Subcutaneous abdominal adipose tissue (tissue), 5 donors: ENCODE measurements around the gene CD1E.
"Not testable (repeated sequence)": the region's sequence is repeated elsewhere in the genome, so short reads cannot be mapped to it uniquely, and the experiment has no call there.

Source experiments
- H3K27ac ChIP-seq: one replicate; pipeline ENCODE4 v1.7.0; 2013; ENCODE audit warnings: low read depth, mild to moderate bottlenecking, inconsistent platforms, low read length, moderate library complexity
- H3K27me3 ChIP-seq, 5 donors: one replicate each; pipeline ENCODE4 v1.7.0; 2013; ENCODE audit warnings: low read length in 5 of 5, inconsistent platforms in 1 of 5; ENCODE audit not compliant: control insufficient read depth in 5 of 5, insufficient read depth in 4 of 5
- H3K36me3 ChIP-seq, 5 donors: one replicate each; pipeline ENCODE4 v1.7.0; 2013; ENCODE audit warnings: low read length in 5 of 5; ENCODE audit not compliant: control insufficient read depth in 5 of 5, insufficient read depth in 5 of 5
- H3K4me1 ChIP-seq, 5 donors: one replicate each; pipeline ENCODE4 v1.7.0; 2013; ENCODE audit warnings: low read length in 5 of 5, mild to moderate bottlenecking in 3 of 5, moderate library complexity in 1 of 5; ENCODE audit not compliant: control insufficient read depth in 5 of 5, insufficient read depth in 5 of 5
- H3K4me3 ChIP-seq, 5 donors: one replicate each; pipeline ENCODE4 v1.7.0; 2013; ENCODE audit warnings: low read length in 5 of 5, low read depth in 1 of 5
- H3K9ac ChIP-seq, 5 donors: one replicate each; pipeline ENCODE4 v1.7.0; 2013; ENCODE audit warnings: low read length in 5 of 5, mild to moderate bottlenecking in 4 of 5, moderate library complexity in 3 of 5
- H3K9me3 ChIP-seq, 5 donors: one replicate each; pipeline ENCODE4 v1.7.0; 2013; ENCODE audit warnings: low read length in 5 of 5; ENCODE audit not compliant: control insufficient read depth in 5 of 5
- donor health status: healthy.
- donor health status: healthy.
- donor health status: healthy.
- donor health status: healthy.
- donor health status: healthy.

CD1E gene

GRCh38 chr1:158331106-158331425, 22.6 kb upstream of the CD1E start:
- no peaks in the 10 kb centered on the region for H3K36me3 ChIP-seq
- no peak overlapping the region for H3K27ac ChIP-seq
- H3K27me3 ChIP-seq: peaks cover 0 to 3% (median 0%) of the 10 kb centered on the region in 5 donors
- H3K4me1 ChIP-seq: no peaks in the 10 kb centered on the region
- no peak overlapping the region for H3K4me3 ChIP-seq
- no peak overlapping the region for H3K9ac ChIP-seq
- no peaks in the 10 kb centered on the region for H3K9me3 ChIP-seq

- Histone ChIP-seq H3K9me3 (no peaks in the 10 kb centered on the region), H3K9ac (no peak within 1 kb of the TSS), H3K36me3 (no peaks in the 10 kb centered on the region), H3K4me1 (no peaks in the 10 kb centered on the region), H3K27me3 (peaks cover 0 to 3% (median 0%) of the 10 kb centered on the region in 5 donors), H3K4me3 (no peak within 1 kb of the TSS), H3K27ac (no peak within 1 kb of the TSS)
These were observed 22.1 kb upstream of the CD1E start, which contains the start of gene CD1B for GRCh38 chr1:158331481-158332150. Gene CD1B (minus strand): TSS chr1:158331531. CDS start chr1:158331423, 108 bp downstream.

DNA sequence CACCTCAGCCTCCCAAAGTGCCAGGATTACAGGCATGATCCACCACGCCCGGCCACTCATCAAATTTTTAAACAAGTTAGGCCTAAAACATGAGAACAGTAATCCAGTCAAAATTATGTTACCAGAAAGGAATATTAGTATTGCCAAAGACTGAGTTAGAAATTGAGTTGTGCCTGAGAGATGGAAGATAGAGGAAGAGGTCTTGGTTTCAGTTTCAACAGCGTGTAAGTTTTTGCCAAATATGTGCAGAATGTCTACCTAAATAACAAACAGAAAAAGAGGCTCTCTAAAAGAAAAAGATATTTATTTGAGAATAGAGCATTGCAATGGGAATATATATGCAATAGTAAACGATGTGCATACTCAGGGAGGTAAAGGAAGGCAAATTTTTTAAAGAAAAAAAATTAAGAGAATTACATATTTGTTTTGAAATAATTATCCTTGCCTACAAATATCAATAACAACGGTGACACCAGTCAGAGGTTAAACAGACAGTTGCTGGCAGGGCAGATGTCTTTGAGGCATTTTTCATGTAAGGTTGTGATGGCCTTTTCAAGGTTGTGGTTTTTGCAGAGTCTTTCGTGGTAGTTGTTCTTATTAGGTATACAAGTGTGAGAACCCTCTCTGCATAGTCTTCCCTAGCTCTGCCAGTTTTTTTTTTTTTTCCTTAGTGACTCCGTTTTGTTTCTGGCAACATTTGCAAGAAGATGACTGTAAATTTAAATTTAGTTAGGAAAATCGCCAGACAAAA, 20.1 kb upstream of the CD1E start:
- Histone ChIP-seq H3K27me3 (peaks cover 0 to 3% (median 0%) of the 10 kb centered on the region in 5 donors), H3K36me3 (no peaks in the 10 kb centered on the region), H3K9ac (no peak overlapping the region), H3K4me3 (no peak overlapping the region), H3K27ac (no peak overlapping the region), H3K9me3 (no peaks in the 10 kb centered on the region), H3K4me1 (no peaks in the 10 kb centered on the region)

DNA sequence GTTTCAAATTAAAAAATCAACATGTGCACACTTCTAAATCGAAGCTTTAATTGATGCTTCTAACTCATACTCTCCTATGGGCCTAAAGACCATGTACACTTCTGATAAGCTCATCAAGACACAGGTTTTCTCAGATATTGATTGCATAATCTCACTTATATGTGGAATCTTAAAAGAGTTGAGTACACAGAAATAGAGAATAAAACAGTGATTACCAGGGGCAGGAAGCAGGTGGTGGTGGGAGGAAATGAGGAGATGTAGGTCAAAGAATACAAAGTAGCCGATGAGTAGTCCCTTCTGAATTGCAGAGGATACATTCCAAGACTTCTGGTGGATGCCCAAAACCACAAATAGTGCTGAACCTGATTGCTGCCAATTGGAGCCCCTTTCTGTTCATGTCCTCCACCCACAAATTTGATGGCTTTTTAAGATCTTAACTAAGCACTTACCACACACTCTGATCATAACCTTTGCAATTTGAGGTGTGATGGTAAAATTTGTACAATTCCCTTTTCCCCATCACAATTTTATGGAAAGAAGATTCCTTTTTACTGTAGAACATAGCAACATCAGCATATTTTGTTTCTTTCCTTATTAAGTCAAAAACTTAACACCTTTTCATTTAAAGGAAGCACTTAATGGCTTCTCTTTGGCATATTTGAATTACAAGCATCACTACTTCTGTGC, 19.0 kb upstream of the CD1E start:
- H3K9me3 ChIP-seq: no peaks in the 10 kb centered on the region
- H3K4me1 ChIP-seq: no peaks in the 10 kb centered on the region
- no peak overlapping the region for H3K27ac ChIP-seq

GRCh38 chr1:158335213-158335532, 18.5 kb upstream of the CD1E start:
- Histone ChIP-seq H3K4me1 (no peaks in the 10 kb centered on the region), H3K9ac (no peak overlapping the region), H3K27ac (no peak overlapping the region), H3K27me3 (peaks cover 0 to 3% (median 0%) of the 10 kb centered on the region in 5 donors), H3K4me3 (no peak overlapping the region), H3K36me3 (no peaks in the 10 kb centered on the region), H3K9me3 (no peaks in the 10 kb centered on the region)

More for the DNA sequence above, 19.0 kb upstream of the CD1E start:
- Histone ChIP-seq H3K36me3 (no peaks in the 10 kb centered on the region), H3K9ac (no peak overlapping the region), H3K4me3 (no peak overlapping the region), H3K27me3 (peaks cover 0 to 3% (median 0%) of the 10 kb centered on the region in 5 donors)

- not testable (repeated sequence) for H3K4me1 ChIP-seq, H3K9me3 ChIP-seq, H3K36me3 ChIP-seq, H3K27ac ChIP-seq, H3K4me3 ChIP-seq, H3K9ac ChIP-seq, H3K27me3 ChIP-seq
These were observed 17.3 kb upstream of the CD1E start for GRCh38 chr1:158336413-158336812.

- peaks cover 0 to 17% (median 4%) of the 10 kb centered on the region in 5 donors for H3K9me3 ChIP-seq
- not testable (repeated sequence) for H3K9ac ChIP-seq, H3K4me3 ChIP-seq, H3K27me3 ChIP-seq, H3K36me3 ChIP-seq, H3K27ac ChIP-seq, H3K4me1 ChIP-seq
These were observed 4.7 kb upstream of the CD1E start for GRCh38 chr1:158348946-158349345.

DNA sequence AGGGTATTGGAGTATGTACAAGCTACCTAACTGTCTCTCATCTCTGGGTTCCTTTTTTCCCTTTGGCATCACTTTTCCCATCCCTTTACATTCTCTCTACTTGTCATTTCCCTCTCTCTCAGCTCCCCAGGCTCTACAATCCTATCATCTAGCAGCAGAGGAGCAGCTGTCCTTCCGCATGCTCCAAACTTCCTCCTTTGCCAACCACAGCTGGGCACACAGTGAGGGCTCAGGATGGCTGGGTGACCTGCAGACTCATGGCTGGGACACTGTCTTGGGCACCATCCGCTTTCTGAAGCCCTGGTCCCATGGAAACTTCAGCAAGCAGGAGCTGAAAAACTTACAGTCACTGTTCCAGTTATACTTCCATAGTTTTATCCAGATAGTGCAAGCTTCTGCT, 561 bp downstream of the CD1E start:
- Histone ChIP-seq H3K27me3 (peaks cover 0 to 2% (median 0%) of the 10 kb centered on the region in 5 donors), H3K4me3 (no peak overlapping the region), H3K36me3 (no peaks in the 10 kb centered on the region), H3K4me1 (peaks cover 0 to 7% (median 3%) of the 10 kb centered on the region in 5 donors), H3K9ac (no peak overlapping the region), H3K9me3 (no peaks in the 10 kb centered on the region), H3K27ac (no peak overlapping the region)

- H3K9ac ChIP-seq: no peak overlapping the region
- H3K9me3 ChIP-seq: no peaks in the 10 kb centered on the region
- no peak overlapping the region for H3K4me3 ChIP-seq
- no peak overlapping the region for H3K27ac ChIP-seq
- no peaks in the 10 kb centered on the region for H3K36me3 ChIP-seq
- peaks cover 0 to 7% (median 3%) of the 10 kb centered on the region in 5 donors for H3K4me1 ChIP-seq
- peaks cover 0 to 2% (median 0%) of the 10 kb centered on the region in 5 donors for H3K27me3 ChIP-seq
These were observed 2.1 kb downstream of the CD1E start for GRCh38 chr1:158355773-158356285.

GRCh38 chr1:158356616-158357015, 2.9 kb downstream of the CD1E start:
- no peaks in the 10 kb centered on the region for H3K9me3 ChIP-seq
- no peak overlapping the region for H3K4me3 ChIP-seq
- H3K27me3 ChIP-seq: peaks cover 0 to 2% (median 0%) of the 10 kb centered on the region in 5 donors
- no peaks in the 10 kb centered on the region for H3K36me3 ChIP-seq
- H3K9ac ChIP-seq: no peak overlapping the region
- peaks cover 0 to 7% (median 3%) of the 10 kb centered on the region in 5 donors for H3K4me1 ChIP-seq
- H3K27ac ChIP-seq: no peak overlapping the region
